ENCODE measurements around the gene AKAP8.
"Not testable (repeated sequence)": the region's sequence is repeated elsewhere in the genome, so short reads cannot be mapped to it uniquely, and the experiment has no call there.

Gene AKAP8

GRCh38 chr19:15379083-15379998 lies at the start of gene AKAP8:
Gene AKAP8, minus strand, starts transcription at chr19:15379787. Its CDS starts 56 bp downstream, at chr19:15379731.
- DNase-seq (ENCODE audit: extremely low spot score, insufficient read length, low read depth) = peak; percentile 96
- FAIRE-seq = peak; percentile 96

GRCh38 chr19:15427991-15428471 lies 48.4 kb upstream of the AKAP8 start:
- no peak for FAIRE-seq
- DNase-seq (ENCODE audit: extremely low spot score, insufficient read length, low read depth) = no peak

- no peak for DNase-seq (ENCODE audit: extremely low spot score, insufficient read length, low read depth)
- FAIRE-seq = no peak
Observed at GRCh38 chr19:15427350-15427700, 47.7 kb upstream of the AKAP8 start.

- no peak for DNase-seq (ENCODE audit: extremely low spot score, insufficient read length, low read depth)
Observed at GRCh38 chr19:15426485-15427349, 47.1 kb upstream of the AKAP8 start.

GRCh38 chr19:15425321-15425950 lies 45.8 kb upstream of the AKAP8 start:
- DNase-seq (ENCODE audit: extremely low spot score, insufficient read length, low read depth) (no peak), FAIRE-seq (no peak)

More at GRCh38 chr19:15426485-15427349, 47.1 kb upstream of the AKAP8 start:
- no peak for FAIRE-seq

GRCh38 chr19:15424692-15425272 lies 45.2 kb upstream of the AKAP8 start:
- DNase-seq (ENCODE audit: extremely low spot score, insufficient read length, low read depth) (no peak), FAIRE-seq (no peak)

GRCh38 chr19:15424121-15424520 lies 44.5 kb upstream of the AKAP8 start:
- no peak for FAIRE-seq

GRCh38 chr19:15423130-15423529 lies 43.5 kb upstream of the AKAP8 start:
- no peak for FAIRE-seq
- DNase-seq (ENCODE audit: extremely low spot score, insufficient read length, low read depth) = no peak

More at GRCh38 chr19:15424121-15424520, 44.5 kb upstream of the AKAP8 start:
- no peak for DNase-seq (ENCODE audit: extremely low spot score, insufficient read length, low read depth)

GRCh38 chr19:15422296-15423075 lies 42.9 kb upstream of the AKAP8 start:
- FAIRE-seq (no peak), DNase-seq (ENCODE audit: extremely low spot score, insufficient read length, low read depth) (no peak)

GRCh38 chr19:15421721-15422260 lies 42.2 kb upstream of the AKAP8 start:
- FAIRE-seq (no peak), DNase-seq (ENCODE audit: extremely low spot score, insufficient read length, low read depth) (no peak)

GRCh38 chr19:15421136-15421695 lies 41.6 kb upstream of the AKAP8 start:
- FAIRE-seq (no peak), DNase-seq (ENCODE audit: extremely low spot score, insufficient read length, low read depth) (no peak)

GRCh38 chr19:15419413-15420025 lies 39.9 kb upstream of the AKAP8 start:
- FAIRE-seq (no peak), DNase-seq (ENCODE audit: extremely low spot score, insufficient read length, low read depth) (no peak)

GRCh38 chr19:15418579-15419412 lies 39.2 kb upstream of the AKAP8 start, which contains the start of gene AKAP8L:
Gene AKAP8L, minus strand, starts transcription at chr19:15418988. Its CDS starts 65 bp downstream, at chr19:15418923.
- DNase-seq (ENCODE audit: extremely low spot score, insufficient read length, low read depth) = peak; percentile 95
- peak; percentile 97 for FAIRE-seq

- DNase-seq (ENCODE audit: extremely low spot score, insufficient read length, low read depth) = no peak
Observed at GRCh38 chr19:15418231-15418578, 38.6 kb upstream of the AKAP8 start.

GRCh38 chr19:15417699-15418098 lies 38.1 kb upstream of the AKAP8 start:
- DNase-seq (ENCODE audit: extremely low spot score, insufficient read length, low read depth) (no peak), FAIRE-seq (no peak)

More at GRCh38 chr19:15418231-15418578, 38.6 kb upstream of the AKAP8 start:
- FAIRE-seq = no peak

- no peak for FAIRE-seq
- no peak for DNase-seq (ENCODE audit: extremely low spot score, insufficient read length, low read depth)
Observed at GRCh38 chr19:15412832-15413231, 33.2 kb upstream of the AKAP8 start.

- not testable (repeated sequence) for FAIRE-seq; DNase-seq (ENCODE audit: extremely low spot score, insufficient read length, low read depth)
Observed at GRCh38 chr19:15411351-15411750, 31.8 kb upstream of the AKAP8 start.
